GM19395 (cell line): ENCODE measurements around the gene THBS4.
"Not testable (repeated sequence)": the region's sequence is repeated elsewhere in the genome, so short reads cannot be mapped to it uniquely, and the experiment has no call there.

Experiments
- ATAC-seq: cut with Tn5 transposase; IDR thresholded peaks from one replicate; pipeline ENCODE4 v1.9.1; 2021; ENCODE audit warnings: mild to moderate bottlenecking, moderate library complexity; ENCODE audit not compliant: unreplicated experiment

The THBS4 gene

DNA sequence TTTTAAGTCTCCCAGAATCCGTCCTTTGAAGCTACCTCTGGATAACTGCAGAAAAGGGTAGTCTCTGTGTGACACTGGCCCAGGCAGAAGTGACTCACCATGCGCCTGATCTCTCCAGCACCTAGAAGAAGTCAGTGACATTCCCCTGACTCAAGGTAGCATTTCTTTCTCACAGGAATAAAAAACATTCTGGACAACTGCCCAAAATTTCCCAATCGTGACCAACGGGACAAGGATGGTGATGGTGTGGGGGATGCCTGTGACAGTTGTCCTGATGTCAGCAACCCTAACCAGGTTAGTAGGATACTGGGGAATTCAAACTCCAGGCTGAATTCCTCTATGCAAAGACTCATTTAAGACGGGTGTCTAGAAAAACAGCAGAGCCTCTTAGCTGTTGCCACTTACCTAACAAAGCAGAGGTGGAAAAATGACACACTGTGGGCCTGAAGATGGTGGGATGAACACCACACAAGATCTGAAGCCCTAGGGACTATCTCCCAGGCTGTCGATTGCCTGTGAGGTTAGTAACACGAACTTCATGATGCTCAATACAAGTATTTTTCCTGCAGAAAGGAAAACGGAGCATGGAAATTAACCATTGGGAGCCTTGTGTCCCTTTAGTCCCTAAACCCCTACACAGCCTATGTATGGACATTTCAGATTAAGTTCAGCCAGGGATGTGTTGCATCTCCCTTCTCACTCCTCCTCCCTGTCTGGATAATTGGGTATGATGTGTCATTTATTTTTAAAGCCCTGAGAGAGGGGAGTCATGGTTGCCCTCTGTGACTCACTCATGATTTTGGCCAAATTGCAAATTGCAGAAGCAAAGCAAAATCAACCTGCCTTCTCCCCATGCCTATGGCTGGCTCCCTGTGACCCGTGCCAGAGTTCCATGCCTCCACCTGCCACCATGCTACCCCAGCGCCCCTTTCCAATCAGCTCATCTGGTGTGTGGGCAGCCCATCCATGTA is 37.2 kb downstream of the THBS4 start:
- ATAC-seq: no peak

DNA sequence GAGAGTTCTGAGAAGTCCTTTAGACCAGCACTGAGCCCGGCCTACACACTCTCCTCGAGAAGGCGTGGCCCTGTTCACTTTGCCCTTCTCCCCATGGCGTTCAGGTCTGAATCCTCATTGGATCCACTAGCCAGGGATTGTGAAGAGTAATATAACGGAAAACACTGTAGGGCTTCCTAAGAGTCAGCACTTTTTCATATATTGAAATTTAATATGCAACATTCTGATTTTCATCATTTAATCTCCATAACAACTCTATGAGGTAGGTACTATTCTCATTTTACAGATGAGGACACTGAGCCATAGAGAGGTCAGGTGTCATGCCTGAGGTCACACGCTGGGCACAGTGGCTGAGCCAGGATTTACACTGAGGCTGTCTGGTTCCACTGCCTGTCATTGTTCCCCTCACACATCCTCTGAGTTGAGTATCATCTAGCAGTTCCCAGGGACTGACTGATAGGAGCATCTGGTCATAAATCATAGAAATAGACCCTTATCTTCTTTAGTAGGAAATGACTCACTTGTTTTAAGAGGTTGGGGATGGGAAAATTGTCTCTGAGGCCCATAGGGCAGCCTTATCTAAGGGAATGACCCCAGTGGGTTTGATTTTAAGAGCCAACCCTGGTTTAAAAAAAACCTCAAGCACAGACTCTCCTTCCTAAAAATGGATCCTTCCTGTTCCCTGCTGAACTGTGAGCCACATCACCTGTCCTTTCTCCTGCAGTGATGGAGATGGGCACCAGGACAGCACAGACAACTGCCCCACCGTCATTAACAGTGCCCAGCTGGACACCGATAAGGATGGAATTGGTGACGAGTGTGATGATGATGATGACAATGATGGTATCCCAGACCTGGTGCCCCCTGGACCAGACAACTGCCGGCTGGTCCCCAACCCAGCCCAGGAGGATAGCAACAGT is 41.2 kb downstream of the THBS4 start:
- no peak for ATAC-seq

DNA sequence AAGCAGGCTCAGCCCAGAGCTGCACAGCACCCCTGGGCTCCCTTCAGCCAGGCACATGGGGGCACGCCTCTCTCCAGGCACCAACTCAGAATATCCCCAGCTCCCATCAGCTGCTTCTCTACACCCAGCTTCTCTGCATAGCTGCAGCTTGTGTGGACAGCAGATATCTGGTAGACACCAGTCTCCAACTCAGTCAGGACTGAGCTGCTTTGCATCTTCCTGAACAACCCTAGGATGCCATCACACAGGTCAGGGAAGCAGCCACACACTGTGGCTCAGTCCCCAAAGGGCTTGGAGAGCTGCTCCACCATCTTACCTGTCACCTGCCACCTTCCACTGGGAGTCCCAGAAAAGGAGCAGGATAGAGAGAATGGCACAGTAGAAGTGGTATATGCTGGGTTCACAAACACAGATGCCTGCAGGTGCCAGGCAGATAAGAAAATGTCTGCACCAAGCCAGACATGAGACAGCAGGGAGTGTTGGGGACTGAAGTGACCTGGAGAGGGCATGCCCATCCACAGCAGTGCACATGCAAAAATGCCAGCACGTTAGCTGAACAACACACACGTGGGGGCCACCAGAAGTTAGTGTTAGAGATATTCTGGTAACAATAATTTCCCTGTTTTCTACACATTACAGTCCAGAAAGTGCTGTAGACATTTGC is 42.0 kb downstream of the THBS4 start:
- ATAC-seq: no peak

DNA sequence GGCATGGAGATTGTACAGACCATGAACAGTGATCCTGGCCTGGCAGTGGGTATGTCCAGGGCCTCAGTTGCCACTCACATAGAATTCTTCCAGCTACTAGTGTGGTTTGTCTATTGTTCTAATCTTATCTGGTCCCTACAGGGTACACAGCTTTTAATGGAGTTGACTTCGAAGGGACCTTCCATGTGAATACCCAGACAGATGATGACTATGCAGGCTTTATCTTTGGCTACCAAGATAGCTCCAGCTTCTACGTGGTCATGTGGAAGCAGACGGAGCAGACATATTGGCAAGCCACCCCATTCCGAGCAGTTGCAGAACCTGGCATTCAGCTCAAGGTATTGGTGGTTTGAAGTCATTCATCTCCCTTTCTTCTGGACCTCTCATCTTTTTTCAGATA is 43.8 kb downstream of the THBS4 start:
- no peak for ATAC-seq

DNA sequence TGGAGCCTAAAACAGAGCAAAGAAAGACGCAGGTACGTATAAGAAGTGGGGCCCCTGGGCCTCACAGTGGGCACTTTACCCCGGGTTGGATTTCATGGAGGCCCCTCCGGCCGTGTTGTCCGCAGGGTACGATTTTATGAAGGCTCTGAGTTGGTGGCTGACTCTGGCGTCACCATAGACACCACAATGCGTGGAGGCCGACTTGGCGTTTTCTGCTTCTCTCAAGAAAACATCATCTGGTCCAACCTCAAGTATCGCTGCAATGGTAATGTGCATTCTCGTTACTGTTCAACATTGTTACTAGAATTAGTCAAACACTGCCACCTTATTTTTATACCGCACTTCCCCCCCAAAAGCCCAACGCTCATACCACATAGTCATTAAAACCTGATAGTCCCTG is 47.1 kb downstream of the THBS4 start:
- no peak for ATAC-seq

DNA sequence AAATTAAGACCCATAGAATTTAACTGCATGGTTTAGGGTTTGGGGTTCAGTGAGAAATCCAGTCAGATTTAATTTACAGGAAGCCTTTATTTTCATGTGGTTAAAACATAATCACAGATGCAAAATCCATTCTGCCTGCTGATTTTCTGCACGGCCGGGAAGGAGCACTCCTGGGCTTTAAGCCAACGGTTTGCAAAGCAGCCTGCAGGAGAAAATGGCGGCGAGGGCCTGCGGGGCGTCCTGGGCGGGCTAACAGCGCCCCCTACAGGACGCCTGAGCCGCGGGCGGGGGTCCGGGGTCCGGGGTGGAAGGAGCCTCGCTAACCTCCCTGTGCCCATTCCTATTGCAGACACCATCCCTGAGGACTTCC is 47.6 kb downstream of the THBS4 start:
- ATAC-seq: no peak

DNA sequence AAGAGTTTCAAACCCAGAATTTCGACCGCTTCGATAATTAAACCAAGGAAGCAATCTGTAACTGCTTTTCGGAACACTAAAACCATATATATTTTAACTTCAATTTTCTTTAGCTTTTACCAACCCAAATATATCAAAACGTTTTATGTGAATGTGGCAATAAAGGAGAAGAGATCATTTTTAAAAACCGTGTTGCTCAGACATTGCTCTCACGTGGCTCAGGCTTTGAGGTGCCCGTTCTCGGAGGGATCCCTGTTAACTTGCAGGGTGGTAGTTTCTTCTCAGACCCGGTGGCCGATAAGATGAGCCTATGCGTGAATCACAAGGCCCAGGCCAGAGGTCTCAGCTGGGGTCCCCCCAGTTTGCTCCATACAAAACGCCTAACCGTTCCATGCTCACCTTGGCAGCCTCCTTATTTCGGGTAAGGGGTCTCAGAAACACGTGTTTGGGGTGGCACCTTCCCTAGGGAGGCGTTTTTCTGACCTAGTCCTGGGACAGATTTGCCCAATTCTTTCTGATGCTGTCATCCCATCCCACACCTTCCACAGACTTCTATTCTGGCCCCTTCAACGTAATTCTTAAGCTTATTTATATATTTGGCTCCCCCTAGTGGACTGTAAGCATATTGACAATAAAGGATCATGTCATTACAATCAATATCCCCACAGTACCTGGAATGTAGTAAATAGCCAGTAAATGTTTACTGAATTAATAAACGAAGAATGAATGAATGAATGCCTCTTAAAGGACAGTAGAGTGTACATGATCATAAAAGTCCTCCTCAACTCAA is 48.1 kb downstream of the THBS4 start:
- ATAC-seq: peak; percentile 73

DNA sequence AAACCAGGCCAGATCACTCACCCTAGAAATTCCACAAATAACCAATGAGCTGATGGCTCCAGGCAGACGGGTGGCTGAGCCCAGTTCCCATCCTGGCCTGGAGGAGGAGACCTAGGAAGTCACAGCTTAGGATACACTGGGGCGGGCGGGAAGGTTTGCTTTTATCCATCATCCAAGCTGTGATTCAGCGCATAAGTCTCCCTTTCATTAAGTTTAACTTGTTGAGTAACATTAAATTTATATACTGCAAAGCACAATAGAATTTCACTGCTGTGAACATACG is 55.7 kb downstream of the THBS4 start:
- ATAC-seq: no peak

DNA sequence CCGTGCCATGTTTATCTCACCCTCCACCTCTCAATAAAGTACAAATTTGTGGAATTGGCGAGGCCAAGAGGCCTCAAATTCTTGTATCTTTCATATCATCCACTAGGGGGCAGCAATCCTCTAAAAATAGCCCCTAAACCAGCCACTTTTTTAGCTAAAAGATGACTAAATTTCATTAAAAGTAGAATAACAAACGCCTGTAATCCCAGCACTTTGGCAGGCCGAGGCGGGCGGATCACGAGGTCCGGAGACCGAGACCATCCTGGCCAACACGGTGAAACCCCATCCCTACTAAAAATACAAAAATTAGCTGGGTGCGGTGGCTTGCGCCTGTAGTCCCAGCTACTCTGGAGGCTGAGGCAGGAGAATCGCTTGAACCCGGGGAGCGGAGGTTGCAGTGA is 56.6 kb downstream of the THBS4 start:
- ATAC-seq: not testable (repeated sequence)

DNA sequence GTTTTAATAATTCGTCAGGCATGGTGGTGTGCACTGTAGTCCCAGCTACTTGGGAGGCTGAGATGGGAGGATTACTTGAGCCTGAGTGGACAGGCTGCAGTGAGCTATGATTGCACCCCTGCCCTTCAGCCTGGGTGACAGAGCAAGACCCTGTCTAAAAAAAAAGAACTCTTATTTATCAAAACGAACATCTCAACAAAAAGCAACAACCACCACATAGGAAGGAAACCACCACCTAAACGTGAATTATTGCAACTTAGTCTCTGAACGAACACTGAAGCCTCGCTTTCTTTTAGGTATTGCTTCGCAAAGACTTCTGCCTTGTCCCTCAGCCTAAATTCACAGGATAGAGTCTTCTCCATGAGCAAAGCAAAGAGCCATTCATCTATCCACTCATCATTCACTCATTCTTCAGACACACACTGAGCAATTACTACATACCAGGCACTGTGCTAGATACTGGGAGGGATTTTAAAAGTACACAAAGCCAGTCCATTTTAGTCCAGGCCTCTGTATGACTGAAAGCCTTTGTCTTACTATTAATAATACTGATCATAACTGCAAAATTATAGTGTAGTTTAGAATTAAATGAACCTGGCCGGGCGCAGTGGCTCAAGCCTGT is 57.4 kb downstream of the THBS4 start:
- ATAC-seq: no peak

DNA sequence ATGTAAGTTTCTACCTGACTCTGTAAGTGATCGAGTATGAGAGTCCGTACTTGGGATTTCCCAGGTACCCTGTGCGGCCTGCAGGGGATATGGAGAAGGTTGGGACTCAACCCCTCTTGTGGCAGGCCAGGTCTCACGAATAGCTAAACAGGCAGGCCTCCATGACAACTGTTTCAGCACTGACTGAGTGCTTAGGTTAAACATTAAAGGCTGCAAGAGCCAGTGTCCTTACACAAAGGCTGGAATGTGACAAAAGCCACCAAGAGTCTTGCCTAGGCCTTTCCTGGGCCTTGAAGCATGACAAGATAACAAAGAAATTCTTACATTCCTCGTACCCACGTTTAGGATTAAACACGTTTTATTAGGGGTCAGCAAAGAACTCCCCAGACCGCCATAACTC is 58.6 kb downstream of the THBS4 start:
- no peak for ATAC-seq

DNA sequence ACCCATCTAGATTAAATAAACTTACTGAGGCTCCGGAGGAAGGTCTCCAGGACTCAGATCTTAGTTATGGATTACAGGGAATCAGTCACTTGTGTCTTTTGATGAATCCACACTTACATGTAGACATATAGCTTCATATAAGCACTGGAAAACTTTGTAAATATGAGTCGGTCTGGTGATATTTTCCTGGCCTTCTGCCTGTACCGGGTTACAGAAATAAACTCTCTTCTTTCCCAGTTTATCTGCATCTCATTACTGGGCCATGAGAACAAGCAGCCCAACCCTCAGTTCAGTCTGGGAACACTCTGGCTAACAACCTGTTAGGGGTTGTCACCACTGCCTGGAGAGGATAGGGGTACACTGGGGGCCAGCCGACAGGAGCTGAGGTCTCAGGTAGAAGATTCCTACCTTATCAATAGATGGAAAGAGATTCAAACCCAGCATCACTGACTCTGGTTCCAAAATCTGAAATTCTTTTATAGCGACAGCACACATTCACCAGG is 59.1 kb downstream of the THBS4 start:
- ATAC-seq: no peak

DNA sequence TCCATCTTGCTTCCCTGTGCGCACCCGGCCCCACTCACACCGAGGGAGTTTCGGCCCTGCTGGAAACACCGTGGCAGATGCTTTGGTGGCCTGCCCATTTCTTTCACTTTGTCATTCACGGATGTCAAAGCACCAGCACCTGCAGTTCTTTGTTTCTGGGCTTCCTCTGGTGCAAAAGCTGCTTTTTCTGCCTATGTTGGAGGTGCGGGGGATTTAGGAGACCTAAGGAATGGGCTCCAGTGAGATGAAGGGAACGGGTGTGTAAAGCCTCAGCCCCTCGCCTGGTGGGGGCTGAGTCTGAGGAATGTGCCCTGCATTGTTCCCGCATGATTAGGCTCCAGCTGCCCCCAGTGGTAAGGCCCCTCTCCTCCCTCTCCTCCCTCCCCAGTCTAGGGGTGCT is 62.3 kb downstream of the THBS4 start:
- no peak for ATAC-seq

DNA sequence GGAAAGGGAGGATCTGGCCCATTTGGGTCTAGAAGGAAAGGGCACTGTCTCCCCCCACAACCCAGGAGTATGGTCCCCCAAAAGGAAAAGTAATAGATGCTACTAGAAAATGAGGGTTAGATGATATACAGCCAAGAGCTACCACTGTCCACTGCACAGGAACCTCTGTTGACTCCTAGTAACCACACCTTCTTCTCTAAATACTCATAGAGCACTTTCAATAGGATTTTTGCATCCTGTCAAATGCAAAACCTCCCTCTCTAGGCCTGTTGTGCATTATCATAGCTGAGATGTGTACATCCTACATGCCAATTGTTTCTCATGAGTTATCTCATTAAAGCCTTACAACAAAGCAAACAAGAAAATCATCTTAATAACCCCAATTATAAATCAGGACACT is 66.8 kb downstream of the THBS4 start:
- no peak for ATAC-seq

DNA sequence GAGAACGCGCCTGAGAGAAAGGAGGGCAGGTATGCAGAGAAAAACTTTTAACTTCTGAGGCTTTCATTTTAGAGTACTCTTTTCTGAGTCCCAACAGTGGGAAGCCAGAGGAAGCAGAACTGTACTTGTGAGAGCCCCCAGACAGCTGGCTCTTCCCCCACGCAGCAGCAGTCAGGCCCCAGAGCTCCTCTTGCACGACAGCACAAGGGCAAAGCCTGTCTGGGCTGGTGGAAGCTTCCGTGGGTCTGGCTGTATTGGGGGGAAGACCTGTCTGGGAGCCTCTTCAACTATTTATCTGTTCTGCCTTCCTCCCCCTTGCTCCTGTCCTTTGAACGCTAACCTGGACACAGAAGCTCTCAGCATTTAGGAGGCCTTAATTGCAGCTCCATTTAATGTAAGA is 68.2 kb downstream of the THBS4 start:
- ATAC-seq: no peak

DNA sequence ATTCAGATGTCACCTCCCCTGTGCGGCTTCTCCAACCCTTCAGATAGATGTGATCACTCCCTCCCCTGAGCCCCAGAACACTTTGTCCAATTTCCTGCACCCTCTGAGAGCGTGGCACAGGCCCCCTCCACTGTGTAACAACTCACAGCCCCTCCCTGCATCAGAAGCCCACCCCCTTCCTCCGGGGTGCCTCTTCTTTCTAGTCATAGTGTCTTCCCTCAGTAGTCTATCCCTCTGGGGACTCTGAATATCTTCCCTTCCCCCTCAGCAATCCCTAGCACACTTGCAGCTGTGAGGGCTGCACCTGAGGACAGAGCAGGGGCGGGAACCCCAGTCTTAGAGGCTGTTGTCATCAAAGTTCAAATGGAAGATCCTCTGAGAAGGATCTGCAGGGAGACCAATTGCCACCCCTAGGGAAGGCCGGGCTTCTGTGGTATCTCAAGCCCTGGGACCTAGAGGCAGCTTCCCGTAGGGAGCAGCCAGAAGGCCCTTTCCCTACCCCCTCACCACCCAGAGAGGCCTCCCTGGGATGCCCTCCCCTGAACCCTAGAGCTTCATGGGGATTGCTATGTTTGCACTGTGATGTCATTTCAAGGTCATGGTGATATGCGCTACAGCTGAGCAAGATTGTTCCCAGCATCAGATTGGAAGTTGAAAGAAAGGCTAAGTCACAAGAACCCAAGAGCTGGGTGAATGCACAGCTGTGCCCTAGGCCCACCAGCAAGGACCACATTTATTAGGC is 70.7 kb downstream of the THBS4 start:
- ATAC-seq: no peak

DNA sequence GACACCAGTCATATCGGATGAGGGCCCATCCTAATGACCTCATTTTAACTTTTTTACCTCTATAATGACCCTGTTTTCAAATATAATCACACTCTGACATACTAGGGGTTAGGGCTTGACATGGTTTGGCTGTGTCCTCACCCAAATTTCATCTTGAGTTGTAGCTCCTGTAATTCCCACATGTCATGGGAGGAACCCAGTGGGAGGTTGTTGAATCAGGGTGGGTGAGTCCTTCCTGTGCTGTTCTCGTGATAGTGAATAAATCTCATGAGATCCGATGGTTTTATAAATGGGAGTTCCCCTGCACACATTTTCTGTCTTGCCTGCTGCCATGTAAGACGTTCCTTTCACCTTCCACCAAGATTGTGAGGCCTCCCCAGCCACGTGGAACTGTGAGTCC is 71.8 kb downstream of the THBS4 start:
- no peak for ATAC-seq

DNA sequence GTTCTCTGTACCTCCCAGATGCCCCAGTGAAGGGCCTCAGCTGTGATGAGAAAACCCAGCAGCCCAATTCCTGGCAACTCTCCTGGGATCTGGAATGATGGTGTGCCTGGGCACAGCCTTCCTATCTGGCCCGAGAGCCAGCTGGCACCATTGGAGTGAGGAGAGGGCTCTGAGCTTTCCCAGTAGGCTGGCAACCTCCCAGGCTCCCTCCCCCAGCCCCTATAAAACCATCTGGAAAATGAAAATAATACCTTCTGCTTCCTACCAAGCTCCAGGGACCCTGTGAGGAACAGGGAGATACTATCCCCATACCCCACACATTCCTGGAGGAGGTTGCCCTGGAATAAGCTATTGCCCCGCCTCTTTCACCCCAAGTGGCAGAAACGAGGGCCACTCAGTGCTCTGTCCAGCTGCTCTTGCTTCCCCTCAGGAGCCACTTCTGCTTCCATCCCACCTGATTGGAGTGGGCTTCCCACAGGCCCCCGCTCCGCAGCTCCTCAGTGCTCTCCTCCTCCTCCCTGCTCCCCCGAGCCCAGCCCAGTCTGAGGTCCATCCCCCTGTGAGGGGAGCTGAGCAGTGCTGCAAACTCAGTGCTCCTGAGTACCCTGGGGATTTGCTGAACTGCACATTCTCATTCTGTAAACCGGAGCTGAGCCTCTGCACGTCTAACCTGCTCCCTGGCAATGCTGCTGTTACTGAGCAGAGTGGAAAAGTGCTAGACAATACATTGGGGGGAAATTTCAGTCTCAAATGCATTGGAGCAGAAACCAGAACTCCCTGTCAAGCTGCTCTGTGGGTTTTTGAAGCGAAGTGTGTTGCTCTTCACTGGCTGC is 74.7 kb downstream of the THBS4 start:
- no peak for ATAC-seq
